H9 (cell line): Measurements from ENCODE around the gene TBL1X. TPM values are rescaled to one million over a fixed set of nuclear protein-coding genes. Genes with fewer than 3 reads are reported as not detected.

ENCODE experiments used
- DNase-seq: peaks from one replicate; pipeline ENCODE4 v3.0.0-alpha.2; 2017
- H2AFZ ChIP-seq: one replicate; pipeline ENCODE4 v1.6.1; 2013; ENCODE audit warnings: mild to moderate bottlenecking, low read length, control low read depth, moderate library complexity
- H2AK5ac ChIP-seq: 2 replicates; pipeline ENCODE4 v1.6.1; 2013; ENCODE audit warnings: low read length, control low read depth, mixed read lengths; ENCODE audit not compliant: insufficient read length
- H2BK120ac ChIP-seq: one replicate; pipeline ENCODE4 v1.6.1; 2013; ENCODE audit warnings: low read depth, mild to moderate bottlenecking, low read length, control low read depth, inconsistent platforms; ENCODE audit not compliant: poor library complexity, severe bottlenecking
- H2BK12ac ChIP-seq: 2 replicates; pipeline ENCODE4 v1.6.1; 2013; ENCODE audit warnings: low read length, control low read depth, mixed read lengths, low read depth; ENCODE audit not compliant: insufficient read length
- H2BK15ac ChIP-seq: 2 replicates; pipeline ENCODE4 v1.6.1; 2013; ENCODE audit warnings: low read depth, low read length, control low read depth
- H2BK20ac ChIP-seq: one replicate; pipeline ENCODE4 v1.6.1; 2013; ENCODE audit warnings: low read depth, mild to moderate bottlenecking, low read length, control low read depth, inconsistent platforms; ENCODE audit not compliant: poor library complexity, severe bottlenecking
- H2BK5ac ChIP-seq: 2 replicates; pipeline ENCODE4 v1.6.1; 2013; ENCODE audit warnings: low read length, control low read depth, mixed read lengths; ENCODE audit not compliant: insufficient read length
- H3K14ac ChIP-seq: 2 replicates; pipeline ENCODE4 v1.6.1; 2013; ENCODE audit warnings: low read length, control low read depth; ENCODE audit not compliant: insufficient read depth
- H3K18ac ChIP-seq: 2 replicates; pipeline ENCODE4 v1.6.1; 2013; ENCODE audit warnings: low read depth, mild to moderate bottlenecking, mixed read lengths, low read length, control low read depth; ENCODE audit not compliant: insufficient read length
- H3K23ac ChIP-seq: 2 replicates; pipeline ENCODE4 v1.6.1; 2013; ENCODE audit warnings: low read length, control low read depth, mixed read lengths, low read depth; ENCODE audit not compliant: insufficient read length
- H3K23me2 ChIP-seq: 2 replicates; pipeline ENCODE4 v1.6.1; 2013; ENCODE audit warnings: low read depth, mild to moderate bottlenecking, mixed read lengths, low read length, control low read depth; ENCODE audit not compliant: insufficient read length, poor library complexity, severe bottlenecking
- H3K27ac ChIP-seq: 2 replicates; pipeline ENCODE4 v1.5.1; 2013; ENCODE audit warnings: low read length, control low read depth, mixed read lengths, low read depth; ENCODE audit not compliant: insufficient read length
- H3K27me3 ChIP-seq: 2 replicates; pipeline ENCODE4 v1.6.1; 2013; ENCODE audit warnings: low read length, control low read depth, inconsistent platforms; ENCODE audit not compliant: insufficient read depth
- H3K4ac ChIP-seq: 2 replicates; pipeline ENCODE4 v1.6.1; 2013; ENCODE audit warnings: low read depth, mild to moderate bottlenecking, control low read depth, inconsistent platforms, low read length, moderate library complexity
- H3K4me1 ChIP-seq: 2 replicates; pipeline ENCODE4 v1.6.1; 2013; ENCODE audit warnings: low read length, control low read depth, inconsistent platforms; ENCODE audit not compliant: insufficient read depth
- H3K4me2 ChIP-seq: 2 replicates; pipeline ENCODE4 v1.6.1; 2013; ENCODE audit warnings: low read length, control low read depth, mixed read lengths; ENCODE audit not compliant: insufficient read length, insufficient read depth
- H3K56ac ChIP-seq: 2 replicates; pipeline ENCODE4 v1.6.1; 2013; ENCODE audit warnings: low read depth, mild to moderate bottlenecking, mixed read lengths, low read length, control low read depth; ENCODE audit not compliant: insufficient read length
- H3K79me1 ChIP-seq: 2 replicates; pipeline ENCODE4 v1.6.1; 2013; ENCODE audit warnings: low read depth, mild to moderate bottlenecking, moderate library complexity, low read length, control low read depth, inconsistent platforms; ENCODE audit not compliant: insufficient read depth, poor library complexity, severe bottlenecking
- H3K79me2 ChIP-seq: 2 replicates; pipeline ENCODE4 v1.6.1; 2013; ENCODE audit warnings: low read length, control low read depth, inconsistent platforms; ENCODE audit not compliant: insufficient read depth
- H3K9ac ChIP-seq: 2 replicates; pipeline ENCODE4 v1.6.1; 2013; ENCODE audit warnings: low read length, control low read depth, mixed read lengths; ENCODE audit not compliant: insufficient read length; ENCODE audit errors: extremely low read depth
- H3K9me3 ChIP-seq: one replicate; pipeline ENCODE4 v1.6.1; 2013; ENCODE audit warnings: low read depth, low read length, inconsistent platforms; ENCODE audit not compliant: control insufficient read depth
- H3T11ph ChIP-seq: one replicate; pipeline ENCODE4 v1.6.1; 2013; ENCODE audit warnings: mild to moderate bottlenecking, low read length, control low read depth, inconsistent platforms
- H4K20me1 ChIP-seq: one replicate; pipeline ENCODE4 v1.6.1; 2013; ENCODE audit not compliant: control insufficient read depth, insufficient read length, insufficient read depth
- H4K5ac ChIP-seq: 2 replicates; pipeline ENCODE4 v1.6.1; 2013; ENCODE audit warnings: low read depth, mild to moderate bottlenecking, mixed read lengths, low read length, control low read depth; ENCODE audit not compliant: insufficient read length
- H4K8ac ChIP-seq: replicated peaks from 2 replicates; pipeline ENCODE4 v1.6.1; 2013; ENCODE audit warnings: low read length, control low read depth, mixed read lengths, low read depth; ENCODE audit not compliant: insufficient read length
- H4K91ac ChIP-seq: 2 replicates; pipeline ENCODE4 v1.6.1; 2013; ENCODE audit warnings: low read depth, mild to moderate bottlenecking, moderate library complexity, mixed read lengths, low read length, control low read depth; ENCODE audit not compliant: insufficient read length
- H3K27ac Mint-ChIP-seq, 3 experiments: 2 replicates in 2 of 3; 3 replicates in 1 of 3; pipeline ENCODE4 v1.8.0; 2020 to 2021; ENCODE audit warnings: mixed read lengths in 3 of 3, mild to moderate bottlenecking in 1 of 3, moderate library complexity in 1 of 3
- H3K27me3 Mint-ChIP-seq: 2 replicates; pipeline ENCODE4 v1.8.0; 2021; ENCODE audit warnings: low read depth, mild to moderate bottlenecking, moderate library complexity, mixed read lengths
- H3K36me3 Mint-ChIP-seq, 3 experiments: 2 replicates in 2 of 3; 3 replicates in 1 of 3; pipeline ENCODE4 v1.8.0; 2020 to 2021; ENCODE audit warnings: low read depth in 3 of 3, mixed read lengths in 3 of 3; ENCODE audit not compliant: insufficient read depth in 1 of 3
- H3K4me1 Mint-ChIP-seq, 2 experiments: 2 replicates each; pipeline ENCODE4 v1.8.0; 2020; ENCODE audit warnings: mixed read lengths in 2 of 2
- H3K4me3 Mint-ChIP-seq, 2 experiments: 2 replicates in 1 of 2; 3 replicates in 1 of 2; pipeline ENCODE4 v1.8.0; 2020 to 2021; ENCODE audit warnings: mild to moderate bottlenecking in 2 of 2, mixed read lengths in 2 of 2, moderate library complexity in 1 of 2
- H3K9me3 Mint-ChIP-seq, 2 experiments: 2 replicates in 1 of 2; 3 replicates in 1 of 2; pipeline ENCODE4 v1.8.0; 2020; ENCODE audit warnings: mild to moderate bottlenecking in 2 of 2, mixed read lengths in 2 of 2, moderate library complexity in 1 of 2
- WGBS: extraction: QIAGEN DNeasy Blood & Tissue Kit; methylation state at CpG from one replicate; pipeline ENCODE4 v1.1.7; 2013; ENCODE audit warnings: missing lambda C conversion rate, low lambda C conversion rate, mixed read lengths; ENCODE audit not compliant: insufficient read length; ENCODE audit errors: extremely low coverage; 5-methylcytosine and 5-hydroxymethylcytosine counted together
- total RNA-seq: library from RNA; stranded (reverse); gene quantifications from 2 replicates; pipeline ENCODE4 v1.2.1, GENCODE V29; 2021
- TF ChIP-seq, protein P1 (sequence below): fragments of 200-600 bp; sonication (generic); conservative IDR thresholded peaks from 3 replicates; pipeline ENCODE4 v1.8.0; 2021; ENCODE audit warnings: antibody characterized with exemption, mild to moderate bottlenecking

Gene TBL1X
- total RNA-seq, 1 experiment from 2014 or later: 24.1 TPM

GRCh38 chrX:9577555-9577954 is 112.7 kb downstream of the TBL1X start:
- Histone ChIP-seq H2BK15ac (no peak overlapping the region), H3K27ac (no peak overlapping the region), H3T11ph (no peak overlapping the region), H2AFZ (no peak overlapping the region), H3K4ac (no peak overlapping the region), H4K5ac (no peak overlapping the region), H3K27me3 (no peaks in the 10 kb centered on the region), H2BK120ac (no peak overlapping the region), H4K91ac (no peak overlapping the region), H2BK12ac (no peak overlapping the region), H4K8ac (no peak overlapping the region), H3K23ac (no peak overlapping the region), H3K18ac (no peak overlapping the region), H3K4me1 (peaks cover 13% of the 10 kb centered on the region; the same call in 1 of the 2 replicates), H3K79me1 (no peaks in the 10 kb centered on the region), H4K20me1 (no peaks in the 10 kb centered on the region), H3K14ac (no peak overlapping the region), H3K4me2 (no peak overlapping the region), H3K56ac (no peak overlapping the region), H3K9me3 (no peaks in the 10 kb centered on the region), H2BK5ac (no peak overlapping the region), H2AK5ac (no peak overlapping the region), H3K9ac (no peak overlapping the region), H3K79me2 (no peaks in the 10 kb centered on the region; the same call in 1 of the 2 replicates), H3K23me2 (no peaks in the 10 kb centered on the region), H2BK20ac (no peak overlapping the region)
- no peak overlapping the region; a peak in 1 of 7 replicates for H3K27ac Mint-ChIP-seq
- H3K9me3 Mint-ChIP-seq: peaks cover 2 to 41% of the 10 kb centered on the region in 2 experiments; a peak in 3 of 5 replicates
- TF ChIP-seq, protein P1, sequence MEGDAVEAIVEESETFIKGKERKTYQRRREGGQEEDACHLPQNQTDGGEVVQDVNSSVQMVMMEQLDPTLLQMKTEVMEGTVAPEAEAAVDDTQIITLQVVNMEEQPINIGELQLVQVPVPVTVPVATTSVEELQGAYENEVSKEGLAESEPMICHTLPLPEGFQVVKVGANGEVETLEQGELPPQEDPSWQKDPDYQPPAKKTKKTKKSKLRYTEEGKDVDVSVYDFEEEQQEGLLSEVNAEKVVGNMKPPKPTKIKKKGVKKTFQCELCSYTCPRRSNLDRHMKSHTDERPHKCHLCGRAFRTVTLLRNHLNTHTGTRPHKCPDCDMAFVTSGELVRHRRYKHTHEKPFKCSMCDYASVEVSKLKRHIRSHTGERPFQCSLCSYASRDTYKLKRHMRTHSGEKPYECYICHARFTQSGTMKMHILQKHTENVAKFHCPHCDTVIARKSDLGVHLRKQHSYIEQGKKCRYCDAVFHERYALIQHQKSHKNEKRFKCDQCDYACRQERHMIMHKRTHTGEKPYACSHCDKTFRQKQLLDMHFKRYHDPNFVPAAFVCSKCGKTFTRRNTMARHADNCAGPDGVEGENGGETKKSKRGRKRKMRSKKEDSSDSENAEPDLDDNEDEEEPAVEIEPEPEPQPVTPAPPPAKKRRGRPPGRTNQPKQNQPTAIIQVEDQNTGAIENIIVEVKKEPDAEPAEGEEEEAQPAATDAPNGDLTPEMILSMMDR: no peak
- peaks cover 8 to 12% (median 12%) of the 10 kb centered on the region in 3 experiments for H3K36me3 Mint-ChIP-seq
- peaks cover 33 to 46% of the 10 kb centered on the region in 2 experiments for H3K4me1 Mint-ChIP-seq
- H3K4me3 Mint-ChIP-seq: no peak overlapping the region
- DNase-seq: no peak
- WGBS: no CpG with 5 or more reads among the region's 9 CpGs
- H3K27me3 Mint-ChIP-seq: no peaks in the 10 kb centered on the region
